NAMALWA (cell line): Measurements from ENCODE around the gene EFEMP2.
A peak's percentile ranks its signal among the peaks of the same experiment; 100 is the strongest.

Source experiments
- DNase-seq: peaks from one replicate; pipeline ENCODE4 v3.0.0-alpha.2; 2015; ENCODE audit warnings: low spot score

The EFEMP2 gene

GRCh38 chr11:65865550-65866172 is 6.9 kb downstream of the EFEMP2 start:
- DNase-seq, result no peak

DNA sequence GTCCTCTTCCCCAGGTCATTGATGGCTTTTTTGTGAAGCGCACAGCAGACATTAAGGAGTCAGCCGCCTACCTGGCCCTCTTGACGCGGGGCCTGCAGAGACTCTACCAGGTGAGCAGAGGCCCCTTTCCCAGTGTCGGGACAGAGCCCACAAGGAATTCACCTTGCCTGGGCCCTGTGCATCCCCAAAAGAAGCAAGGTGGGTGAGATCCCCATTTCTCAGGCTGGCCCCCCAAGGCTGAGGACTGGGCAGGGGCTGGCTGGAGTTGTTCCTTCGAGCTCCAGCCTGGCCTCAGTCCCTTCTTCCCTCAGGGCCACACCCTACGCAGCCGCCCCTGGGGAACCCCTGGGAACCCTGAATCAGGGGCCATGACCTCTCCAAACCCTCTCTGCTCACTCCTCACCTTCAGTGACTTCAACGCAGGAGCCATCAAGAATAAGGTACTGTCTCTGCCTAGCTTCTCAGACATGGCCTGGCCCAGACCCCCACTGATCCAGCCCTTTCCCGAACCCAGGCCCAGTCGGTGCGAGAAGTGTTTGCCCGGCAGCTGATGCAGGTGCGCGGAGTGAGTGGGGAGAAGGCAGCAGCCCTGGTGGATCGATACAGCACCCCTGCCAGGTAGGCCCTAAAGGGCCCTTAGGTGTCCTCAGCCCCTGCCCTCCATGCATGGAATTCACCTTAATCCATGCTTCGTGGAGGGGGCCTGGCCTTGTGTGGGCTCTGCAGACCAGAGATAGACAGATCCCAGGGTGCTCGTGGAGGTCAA is 7.7 kb downstream of the EFEMP2 start:
- DNase-seq, result no peak

- DNase-seq, result no peak
These were observed 8.5 kb downstream of the EFEMP2 start for GRCh38 chr11:65863889-65864705.

DNA sequence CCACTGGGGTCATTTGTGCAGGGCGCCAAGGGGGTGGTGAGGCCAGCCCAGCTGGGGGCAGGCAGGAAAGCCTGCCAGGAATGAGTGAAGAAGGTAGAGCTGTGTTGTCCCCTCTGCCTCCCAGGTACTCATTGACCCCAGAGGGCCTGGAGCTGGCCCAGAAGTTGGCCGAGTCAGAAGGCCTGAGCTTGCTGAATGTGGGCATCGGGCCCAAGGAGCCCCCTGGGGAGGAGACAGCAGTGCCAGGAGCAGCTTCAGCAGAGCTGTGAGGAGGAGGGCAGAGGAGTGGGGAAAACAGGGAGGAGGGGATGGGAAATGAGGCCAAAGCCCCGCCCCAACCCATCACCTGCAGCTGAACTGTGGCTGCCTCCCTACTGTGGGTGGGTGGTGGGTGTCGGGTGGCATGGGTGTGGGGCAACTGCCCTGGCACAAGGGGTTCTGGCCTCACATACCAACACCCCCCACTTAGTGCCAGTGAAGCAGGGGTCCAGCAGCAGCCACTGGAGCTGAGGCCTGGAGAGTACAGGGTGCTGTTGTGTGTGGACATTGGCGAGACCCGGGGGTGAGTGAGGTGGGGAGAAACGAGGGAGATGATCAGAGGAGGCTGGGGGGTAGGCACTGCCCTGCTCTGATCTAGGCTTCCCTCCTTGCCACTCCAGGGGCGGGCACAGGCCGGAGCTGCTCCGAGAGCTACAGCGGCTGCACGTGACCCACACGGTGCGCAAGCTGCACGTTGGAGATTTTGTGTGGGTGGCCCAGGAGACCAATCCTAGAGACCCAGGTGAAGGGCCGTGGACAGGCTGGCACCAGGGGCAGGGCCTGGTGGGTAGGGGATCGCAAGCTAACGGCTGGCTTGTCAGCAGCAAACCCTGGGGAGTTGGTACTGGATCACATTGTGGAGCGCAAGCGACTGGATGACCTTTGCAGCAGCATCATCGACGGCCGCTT is 9.4 kb downstream of the EFEMP2 start:
- no peak for DNase-seq

GRCh38 chr11:65862191-65862735 is 10.3 kb downstream of the EFEMP2 start:
- no peak for DNase-seq

GRCh38 chr11:65861533-65862183 is 10.9 kb downstream of the EFEMP2 start:
- no peak for DNase-seq

- no peak for DNase-seq
These were observed 11.5 kb downstream of the EFEMP2 start for GRCh38 chr11:65861165-65861505.

- peak; percentile 97 for DNase-seq
These were observed 12.1 kb downstream of the EFEMP2 start, which contains the start of gene MUS81 for GRCh38 chr11:65860278-65861164. MUS81 (plus strand) TSS chr11:65860433; CDS start chr11:65860754, 321 bp downstream.

- no peak for DNase-seq
These were observed 12.8 kb downstream of the EFEMP2 start for GRCh38 chr11:65859812-65860277.

GRCh38 chr11:65859095-65859811 is 13.3 kb downstream of the EFEMP2 start:
- DNase-seq, result peak; percentile 98

DNA sequence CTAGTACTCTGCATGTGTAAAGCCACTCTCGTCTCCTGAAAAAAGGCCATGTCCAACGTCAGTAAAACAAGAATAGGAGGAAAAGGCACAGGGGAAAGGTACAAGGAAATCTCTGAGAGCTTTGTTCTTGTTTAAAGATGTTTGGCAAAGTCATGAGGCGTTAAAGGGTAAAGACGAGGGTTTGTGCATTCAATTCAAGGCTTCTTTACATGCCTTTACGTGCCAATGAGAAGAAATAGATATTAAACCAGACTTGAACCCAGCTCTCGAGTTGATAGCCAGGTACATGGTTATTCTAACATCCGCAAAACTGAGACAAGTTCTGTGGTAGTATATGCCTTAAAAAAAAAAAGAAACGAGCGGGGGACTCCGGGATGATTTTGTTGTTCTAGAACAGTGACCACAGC is 13.9 kb downstream of the EFEMP2 start:
- DNase-seq, result peak; percentile 75

- DNase-seq, result peak; percentile 98
These were observed 14.5 kb downstream of the EFEMP2 start, which contains the start of gene CFL1 for GRCh38 chr11:65857853-65858680. CFL1 (minus strand) TSS chr11:65858180; CDS start chr11:65858099, 81 bp downstream.

- peak; percentile 70 for DNase-seq
These were observed 15.1 kb downstream of the EFEMP2 start for GRCh38 chr11:65857500-65857852.

DNA sequence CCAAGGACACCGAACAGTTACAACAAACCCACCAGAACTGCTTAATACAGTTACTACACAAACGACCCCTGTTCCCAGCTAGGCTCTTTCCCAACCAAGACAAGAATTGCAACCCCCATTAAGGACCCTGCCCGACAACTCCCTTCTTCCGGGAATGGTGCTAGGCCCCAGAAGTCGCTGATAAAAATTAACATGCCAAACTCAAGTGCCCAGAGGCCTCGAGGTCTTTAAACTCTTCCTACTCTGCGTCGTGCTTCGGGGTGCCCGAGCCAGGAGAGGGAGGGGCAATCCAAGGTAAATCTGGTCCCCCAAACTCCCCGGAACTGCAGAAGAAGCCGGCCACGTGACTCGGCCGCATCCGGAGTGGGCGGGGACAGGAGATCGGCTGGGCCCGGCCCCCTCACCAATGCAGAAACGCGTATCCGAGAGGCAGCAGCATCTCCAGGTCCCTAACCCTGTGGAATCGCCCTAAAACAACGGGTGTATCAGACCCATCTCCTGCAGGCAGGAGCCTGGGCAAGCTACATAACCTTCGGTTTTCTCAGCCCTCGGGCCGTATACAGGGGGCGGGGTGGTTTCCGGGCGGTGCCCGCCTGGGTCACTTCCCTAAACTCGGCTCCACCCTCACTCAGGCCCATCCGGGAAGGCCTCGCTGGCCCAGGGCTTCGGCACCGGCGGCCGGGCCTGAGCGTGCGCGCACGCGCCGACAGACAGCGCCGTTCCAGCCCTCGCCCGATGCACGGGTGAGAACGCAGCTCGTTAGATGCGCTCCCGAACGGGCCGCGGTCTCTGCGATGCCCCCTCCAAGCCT is 15.7 kb downstream of the EFEMP2 start:
- peak; percentile 85 for DNase-seq

- peak; percentile 2 for DNase-seq
These were observed 16.7 kb downstream of the EFEMP2 start for GRCh38 chr11:65855927-65856363.

GRCh38 chr11:65854852-65855837 is 17.5 kb downstream of the EFEMP2 start:
- DNase-seq, result peak; percentile 8
